ENCODE data around the gene ST8SIA6. TPM values are rescaled to one million over a fixed set of nuclear protein-coding genes. Genes with fewer than 3 reads are reported as not detected.

Gene ST8SIA6
- total and polyA plus RNA-seq, 2 of the 8 experiments (the other 6 are each of a cell fraction or from before 2014, with no cell fraction given), result 0.70 to 1.1 TPM

DNA sequence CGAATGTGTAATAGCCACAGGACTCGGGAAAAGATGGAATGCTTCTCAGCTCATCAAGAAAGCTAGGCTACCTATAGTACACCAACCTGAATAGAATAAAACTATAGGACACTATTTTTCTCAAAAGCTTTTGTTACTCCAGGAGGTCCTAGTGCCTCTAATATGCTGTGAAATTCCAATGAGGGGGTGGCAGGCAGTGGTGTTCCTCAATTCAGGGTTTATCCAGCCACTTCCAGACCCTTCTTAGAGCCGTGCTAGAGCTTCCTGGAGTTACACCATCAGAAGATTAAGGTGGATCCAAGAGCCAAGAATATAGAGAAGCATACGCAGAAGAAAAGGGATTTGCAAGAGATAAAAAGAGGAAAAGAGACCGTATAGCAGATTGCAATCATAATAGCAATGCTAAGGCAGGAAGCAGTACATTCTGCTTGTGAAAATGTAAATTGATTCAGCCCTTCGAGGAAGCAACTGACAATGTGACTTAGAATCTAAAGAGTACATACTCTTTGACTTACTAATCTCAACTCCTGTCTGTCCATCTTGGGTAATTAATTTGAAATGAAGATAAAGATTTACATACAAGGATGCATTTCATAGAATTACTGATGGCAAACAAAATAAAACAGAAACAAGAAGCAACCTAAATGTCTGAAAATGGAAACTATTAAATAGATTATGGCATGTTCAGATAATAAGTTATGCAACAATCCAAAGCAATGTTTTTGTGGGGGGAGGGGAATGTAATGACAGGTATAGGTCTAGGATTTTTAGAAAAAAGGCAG lies 2.1 kb downstream of the ST8SIA6 start:
- Histone ChIP-seq H2BK120ac (replicated peaks; ENCODE audit: low read depth, low read length) (no peak overlapping the region), H2BK5ac (ENCODE audit: low read depth, low read length) (no peak overlapping the region), H3K56ac (replicated peaks; ENCODE audit: insufficient read length, low read depth, low read length) (no peak overlapping the region), H3K9ac (replicated peaks in 1 of 4; ENCODE audit: extremely low read depth in 1 of 4, low read depth in 3 of 4, low read length in 3 of 4) (no peak overlapping the region), H2BK12ac (ENCODE audit: low read depth, low read length) (no peak overlapping the region), H4K20me1 (replicated peaks in 1 of 2; ENCODE audit: control insufficient read depth in 1 of 2, insufficient read depth in 2 of 2, low read length in 2 of 2) (no peaks in the 10 kb centered on the region), H3K79me2 (ENCODE audit: control insufficient read depth in 1 of 2, insufficient read depth in 2 of 2, low read length in 2 of 2) (no peaks in the 10 kb centered on the region), H3K4me2 (ENCODE audit: insufficient read depth in 1 of 2, low read depth in 2 of 2, low read length in 2 of 2) (peak overlapping the region; percentile 54 to 98), H2AFZ (ENCODE audit: low read length) (no peak overlapping the region), H3K9me3 (ENCODE audit: insufficient read depth in 2 of 2, low read depth in 1 of 2, low read length in 1 of 2) (peaks cover 11 to 18% of the 10 kb centered on the region in 2 experiments), H3K14ac (ENCODE audit: insufficient read length) (no peak overlapping the region), H3K4ac (replicated peaks; ENCODE audit: insufficient read length, low read depth, low read length) (no peak overlapping the region), H2AK5ac (ENCODE audit: low read depth, low read length) (no peak overlapping the region), H4K5ac (ENCODE audit: insufficient read length, low read depth, low read length) (no peak overlapping the region), H3K4me3 (ENCODE audit: extremely low read depth in 1 of 4, insufficient read depth in 2 of 4, low read depth in 3 of 4, low read length in 4 of 4) (peak overlapping the region in 1 of 4 experiments; percentile 71; a peak in 2 of 8 replicates), H2BK15ac (ENCODE audit: low read length) (no peak overlapping the region), H4K91ac (replicated peaks; ENCODE audit: insufficient read length, low read length) (no peak overlapping the region), H3K23me2 (ENCODE audit: low read depth, low read length) (peaks cover 13% of the 10 kb centered on the region; the same call in 1 of the 2 replicates), H3K4me1 (replicated peaks in 1 of 4; ENCODE audit: control insufficient read depth in 3 of 4, insufficient read depth in 4 of 4, low read length in 3 of 4) (peaks cover 3 to 11% (median 8%) of the 10 kb centered on the region in 4 experiments; a peak in 4 of 7 replicates), H3K79me1 (ENCODE audit: low read depth, low read length) (no peaks in the 10 kb centered on the region; the same call in 1 of the 2 replicates), H3K27ac (ENCODE audit: low read depth, low read length) (no peak overlapping the region), H4K8ac (ENCODE audit: extremely low read depth, insufficient read depth, low read length) (no peak overlapping the region), H3K23ac (ENCODE audit: insufficient read length) (no peak overlapping the region), H3K18ac (ENCODE audit: extremely low read depth, low read length) (no peak overlapping the region), H3K36me3 (ENCODE audit: control insufficient read depth in 2 of 4, insufficient read depth in 4 of 4, low read length in 3 of 4) (peaks cover 0 to 7% (median 0%) of the 10 kb centered on the region in 4 experiments; a peak in 2 of 8 replicates), H2BK20ac (ENCODE audit: low read length) (no peak overlapping the region), H3K27me3 (replicated peaks in 1 of 4; ENCODE audit: control insufficient read depth in 3 of 4, extremely low read depth in 1 of 4, insufficient read depth in 3 of 4, low read length in 3 of 4) (peaks cover 9 to 14% (median 13%) of the 10 kb centered on the region in 4 experiments; a peak in 6 of 7 replicates)
- POLR2A ChIA-PET (ENCODE audit: partially characterized antibody), result interaction anchor here (1.0 kb wide), 1 partner anchor 11 kb away, joined by 4 read pairs; no protein-coding TSS in a partner anchor
- FAIRE-seq, result no peak
- peak in 1 of 2 experiments; percentile 10 for DNase-seq (ENCODE audit: low read depth in 1 of 2, low spot score in 2 of 2)
- CTCF ChIA-PET (ENCODE audit: partially characterized antibody), result interaction anchor here (0.7 to 1.0 kb wide), 3 partner anchors 16 to 76 kb away, joined by 3 to 5 read pairs (median 3); no protein-coding TSS in a partner anchor
- WGBS, 2 experiments (ENCODE audit: extremely low coverage in 1 of 2, insufficient coverage in 1 of 2, insufficient read length in 1 of 2, insufficient replicate concordance in 2 of 2, low coverage in 1 of 2, low lambda C conversion rate in 2 of 2, missing lambda C conversion rate in 1 of 2), result 45% methylated on average over 6 of the region's 6 CpGs; no CpG with 5 or more reads in 1 of the 2 experiments

All from H1 (cell line).